ENCODE data around the gene SENP1.

DNA sequence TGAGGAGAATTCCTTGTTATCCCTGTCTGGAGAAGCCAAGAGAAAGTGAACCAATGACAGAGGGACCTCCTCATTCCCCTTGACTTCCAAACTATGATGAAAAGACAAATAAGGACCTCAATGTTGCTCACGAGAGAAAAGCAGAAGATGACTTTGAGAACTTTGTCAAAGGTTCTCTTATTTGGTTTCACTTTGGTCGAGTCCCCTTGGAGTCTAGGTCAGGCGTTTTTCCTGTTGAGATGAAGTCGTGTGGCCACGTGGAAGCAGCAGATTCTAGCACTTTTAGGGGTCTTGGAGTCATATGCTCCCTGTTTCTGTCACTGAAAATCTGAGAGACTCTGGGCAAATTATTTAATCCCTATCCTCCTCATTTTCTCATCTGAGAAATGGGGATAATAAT is 67.8 kb downstream of the SENP1 start:
- TF ChIP-seq, protein P1, sequence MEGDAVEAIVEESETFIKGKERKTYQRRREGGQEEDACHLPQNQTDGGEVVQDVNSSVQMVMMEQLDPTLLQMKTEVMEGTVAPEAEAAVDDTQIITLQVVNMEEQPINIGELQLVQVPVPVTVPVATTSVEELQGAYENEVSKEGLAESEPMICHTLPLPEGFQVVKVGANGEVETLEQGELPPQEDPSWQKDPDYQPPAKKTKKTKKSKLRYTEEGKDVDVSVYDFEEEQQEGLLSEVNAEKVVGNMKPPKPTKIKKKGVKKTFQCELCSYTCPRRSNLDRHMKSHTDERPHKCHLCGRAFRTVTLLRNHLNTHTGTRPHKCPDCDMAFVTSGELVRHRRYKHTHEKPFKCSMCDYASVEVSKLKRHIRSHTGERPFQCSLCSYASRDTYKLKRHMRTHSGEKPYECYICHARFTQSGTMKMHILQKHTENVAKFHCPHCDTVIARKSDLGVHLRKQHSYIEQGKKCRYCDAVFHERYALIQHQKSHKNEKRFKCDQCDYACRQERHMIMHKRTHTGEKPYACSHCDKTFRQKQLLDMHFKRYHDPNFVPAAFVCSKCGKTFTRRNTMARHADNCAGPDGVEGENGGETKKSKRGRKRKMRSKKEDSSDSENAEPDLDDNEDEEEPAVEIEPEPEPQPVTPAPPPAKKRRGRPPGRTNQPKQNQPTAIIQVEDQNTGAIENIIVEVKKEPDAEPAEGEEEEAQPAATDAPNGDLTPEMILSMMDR (IDR thresholded peaks at IDR 0.05): no peak
- no peak for TF ChIP-seq POLR2A (IDR thresholded peaks at IDR 0.05)

All from Peyer's patch (tissue), 4 donors.